Karpas-422 (cell line): ENCODE results near the gene ECD. TPM values are rescaled to one million over a fixed set of nuclear protein-coding genes. Genes with fewer than 3 reads are reported as not detected.
A peak's percentile ranks its signal among the peaks of the same experiment; 100 is the strongest.

Source experiments
- DNase-seq: peaks from one replicate; pipeline ENCODE4 v3.0.0-alpha.2; 2015
- H2AFZ ChIP-seq: fragments of 200-600 bp; sonication (generic); 2 replicates; pipeline ENCODE4 v1.6.1; 2014; ENCODE audit warnings: antibody characterized with exemption, low read length, mixed read lengths
- H3K27ac ChIP-seq: fragments of 200-600 bp; sonication (generic); 2 replicates; pipeline ENCODE4 v1.5.1; 2014; ENCODE audit warnings: mild to moderate bottlenecking, low read length, moderate library complexity
- H3K27me3 ChIP-seq: fragments of 200-600 bp; sonication (generic); 2 replicates; pipeline ENCODE4 v1.6.1; 2014; ENCODE audit warnings: low read length, mixed read lengths
- H3K36me3 ChIP-seq: fragments of 200-600 bp; sonication (generic); 2 replicates; pipeline ENCODE4 v1.6.1; 2014; ENCODE audit warnings: low read length, mixed read lengths; ENCODE audit not compliant: insufficient read depth
- H3K4me1 ChIP-seq: fragments of 200-600 bp; sonication (generic); 2 replicates; pipeline ENCODE4 v1.6.1; 2014; ENCODE audit warnings: mild to moderate bottlenecking, low read length, mixed read lengths
- H3K4me2 ChIP-seq: fragments of 200-600 bp; sonication (generic); 2 replicates; pipeline ENCODE4 v1.6.1; 2014; ENCODE audit warnings: low read length, low read depth, mild to moderate bottlenecking; ENCODE audit not compliant: poor library complexity, severe bottlenecking
- H3K4me3 ChIP-seq: fragments of 200-600 bp; sonication (generic); 2 replicates; pipeline ENCODE4 v1.5.1; 2014; ENCODE audit warnings: mild to moderate bottlenecking, antibody characterized with exemption, low read length, mixed read lengths
- H3K79me2 ChIP-seq: fragments of 200-600 bp; sonication (generic); 2 replicates; pipeline ENCODE4 v1.6.1; 2014; ENCODE audit warnings: mild to moderate bottlenecking, low read length, mixed read lengths
- H3K9ac ChIP-seq: fragments of 200-600 bp; sonication (generic); 2 replicates; pipeline ENCODE4 v1.6.0; 2014; ENCODE audit warnings: low read length
- H3K9me2 ChIP-seq: fragments of 200-600 bp; sonication (generic), shearing (Covaris generic); replicated peaks from 2 replicates; pipeline ENCODE4 v1.6.0; 2014; ENCODE audit warnings: mild to moderate bottlenecking, low read length, moderate library complexity; ENCODE audit not compliant: insufficient read depth
- H3K9me3 ChIP-seq: fragments of 300-700, 200-600 bp; sonication (generic); 2 replicates; pipeline ENCODE4 v1.6.1; 2014; ENCODE audit warnings: low read length, mixed read lengths
- H4K20me1 ChIP-seq: fragments of 200-600 bp; sonication (generic); 2 replicates; pipeline ENCODE4 v1.6.1; 2014; ENCODE audit warnings: mild to moderate bottlenecking, antibody characterized with exemption, low read length, low read depth; ENCODE audit not compliant: insufficient read depth
- small RNA-seq: library from RNA; depleted of rRNA; stranded (forward); fragments of <200 nt; gene quantifications from one replicate; pipeline ENCODE3, GENCODE V24; 2014
- total RNA-seq: library from RNA; depleted of rRNA; stranded (reverse); fragments of >200 nt; shearing (Covaris generic); gene quantifications from 2 replicates; pipeline ENCODE4 v1.2.3, GENCODE V29; 2014; ENCODE audit warnings: low replicate concordance; rRNA removed

ECD gene
- total RNA-seq, 1 experiment from 2014 or later = 36.8 TPM

DNA sequence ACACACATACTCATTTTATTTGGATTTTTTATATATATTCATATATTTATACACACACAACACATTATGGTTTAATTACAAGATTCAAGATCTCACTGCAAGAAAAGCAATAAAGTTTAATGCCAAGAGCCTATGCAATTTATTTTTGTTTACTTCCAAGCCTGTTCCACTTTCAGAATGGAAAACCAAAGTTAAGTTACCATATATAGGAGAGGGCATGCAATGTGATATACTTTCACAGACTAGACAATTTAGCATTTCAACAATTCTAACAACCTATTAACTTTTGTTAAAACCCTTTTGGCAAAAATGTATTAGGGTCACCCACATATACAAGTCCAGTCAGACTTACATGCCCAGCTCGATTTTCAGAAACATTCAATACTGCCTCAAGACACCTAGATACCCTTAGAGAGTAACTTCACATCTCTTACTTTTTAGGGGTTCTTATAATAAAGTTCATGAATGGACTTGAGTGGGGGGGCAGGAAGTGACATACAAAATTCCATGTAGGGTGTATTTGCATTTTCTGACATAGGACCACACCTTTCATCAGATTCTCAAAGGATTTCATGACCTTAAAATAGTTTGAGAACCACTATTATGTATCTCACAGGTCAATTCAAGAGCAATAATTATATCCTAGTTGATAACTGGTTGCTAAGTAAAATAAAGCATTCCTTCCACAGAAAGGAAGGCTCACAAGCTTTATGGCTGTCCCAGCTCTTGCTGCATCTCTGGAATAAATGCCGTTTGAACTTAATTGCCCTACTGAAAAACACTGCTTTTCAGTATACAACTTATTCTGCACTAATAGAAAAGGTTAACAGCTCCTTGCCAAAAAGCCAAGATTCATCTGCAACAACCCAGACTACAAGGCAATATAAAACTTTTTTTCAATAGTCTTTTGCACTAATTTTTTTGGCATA lies 73.6 kb downstream of the ECD start:
- H3K4me3 ChIP-seq = peak overlapping the region; percentile 81
- peak; percentile 61 for DNase-seq
- no peaks in the 10 kb centered on the region for H3K9me3 ChIP-seq
- peak overlapping the region; percentile 95 for H3K9ac ChIP-seq
- H3K9me2 ChIP-seq = no peaks in the 10 kb centered on the region
- H3K27ac ChIP-seq = peak overlapping the region; percentile 84
- H3K79me2 ChIP-seq = peaks cover 72% of the 10 kb centered on the region
- H3K4me1 ChIP-seq = peaks cover 44% of the 10 kb centered on the region
- H3K4me2 ChIP-seq = peak overlapping the region; percentile 91
- H4K20me1 ChIP-seq = no peaks in the 10 kb centered on the region
- no peaks in the 10 kb centered on the region for H3K27me3 ChIP-seq
- H3K36me3 ChIP-seq = 0 out of 2 replicates have a peak, but pooled peaks cover 6% of the 10 kb centered on the region
- no peak overlapping the region for H2AFZ ChIP-seq

- Histone ChIP-seq H3K4me3 (no peak overlapping the region), H3K9ac (no peak overlapping the region), H3K4me2 (no peak overlapping the region), H3K36me3 (0 out of 2 replicates have a peak, but pooled peaks cover 6% of the 10 kb centered on the region), H3K9me3 (no peaks in the 10 kb centered on the region), H4K20me1 (no peaks in the 10 kb centered on the region), H3K27ac (no peak overlapping the region), H3K4me1 (peaks cover 40% of the 10 kb centered on the region), H3K27me3 (no peaks in the 10 kb centered on the region), H3K9me2 (no peaks in the 10 kb centered on the region), H2AFZ (no peak overlapping the region), H3K79me2 (peaks cover 86% of the 10 kb centered on the region)
- no peak for DNase-seq
Observed at GRCh38 chr10:73092830-73093229, 75.0 kb downstream of the ECD start.

DNA sequence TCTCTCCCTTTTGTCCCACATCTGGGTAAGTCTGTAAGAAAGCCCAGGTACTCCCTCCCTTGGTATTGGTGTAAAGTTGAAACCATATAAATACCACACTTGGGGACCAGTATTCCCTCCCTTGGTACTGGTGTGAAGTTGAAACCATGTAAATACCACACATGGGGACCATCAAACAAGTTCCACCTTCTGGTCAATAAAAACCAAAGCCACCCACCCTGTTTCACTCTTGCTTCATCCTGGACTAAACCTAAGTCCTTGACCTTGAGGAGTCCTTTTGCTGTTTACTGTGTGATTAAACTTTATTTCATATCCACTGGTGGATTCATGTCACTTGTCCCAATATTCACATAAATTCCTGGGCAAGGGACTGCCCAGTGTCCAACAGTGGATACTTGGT lies 79.5 kb downstream of the ECD start:
- no peaks in the 10 kb centered on the region for H3K27me3 ChIP-seq
- H3K4me2 ChIP-seq = no peak overlapping the region
- peaks cover 100% of the 10 kb centered on the region for H3K79me2 ChIP-seq
- no peak overlapping the region for H3K9ac ChIP-seq
- H3K9me3 ChIP-seq = no peaks in the 10 kb centered on the region
- no peak overlapping the region for H2AFZ ChIP-seq
- H3K4me1 ChIP-seq = peaks cover 21% of the 10 kb centered on the region
- DNase-seq = no peak
- H3K27ac ChIP-seq = no peak overlapping the region
- no peaks in the 10 kb centered on the region for H4K20me1 ChIP-seq
- H3K4me3 ChIP-seq = no peak overlapping the region
- 0 out of 2 replicates have a peak, but pooled peaks cover 4% of the 10 kb centered on the region for H3K36me3 ChIP-seq
- H3K9me2 ChIP-seq = no peaks in the 10 kb centered on the region

- Histone ChIP-seq H2AFZ (no peak overlapping the region), H3K9me2 (no peaks in the 10 kb centered on the region), H3K27ac (no peak overlapping the region), H3K36me3 (0 out of 2 replicates have a peak, but pooled peaks cover 4% of the 10 kb centered on the region), H3K27me3 (no peaks in the 10 kb centered on the region), H4K20me1 (no peaks in the 10 kb centered on the region), H3K9me3 (no peaks in the 10 kb centered on the region), H3K9ac (no peak overlapping the region), H3K4me2 (no peak overlapping the region), H3K4me3 (no peak overlapping the region), H3K79me2 (peaks cover 100% of the 10 kb centered on the region), H3K4me1 (peaks cover 11% of the 10 kb centered on the region)
- DNase-seq = no peak
Observed at GRCh38 chr10:73086816-73087215, 81.0 kb downstream of the ECD start.

DNA sequence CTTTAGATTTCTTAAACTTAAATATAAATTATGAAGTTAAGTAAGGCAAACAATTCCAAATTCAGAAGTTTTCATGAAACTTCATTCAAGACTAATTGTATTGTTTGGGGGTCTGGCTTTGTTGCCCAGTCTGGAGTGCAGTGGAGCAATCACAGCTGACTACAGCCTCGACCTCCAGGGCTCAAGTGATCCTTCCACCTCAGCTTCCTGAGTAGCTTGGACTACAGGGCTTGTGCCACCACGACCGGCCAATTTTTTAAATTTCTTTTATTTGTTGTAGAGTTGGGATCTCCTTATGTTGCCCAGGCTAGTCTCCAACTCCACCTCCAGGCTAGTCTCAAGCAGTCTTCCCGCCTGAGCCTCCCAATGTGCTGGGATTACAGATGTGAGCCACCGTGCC lies 83.6 kb downstream of the ECD start:
- Histone ChIP-seq H3K79me2 (peaks cover 97% of the 10 kb centered on the region), H3K9me2 (no peaks in the 10 kb centered on the region), H3K36me3 (no peaks in the 10 kb centered on the region), H3K9me3 (no peaks in the 10 kb centered on the region), H3K27me3 (no peaks in the 10 kb centered on the region), H2AFZ (no peak overlapping the region), H3K4me2 (no peak overlapping the region), H3K4me3 (no peak overlapping the region), H3K9ac (no peak overlapping the region), H3K27ac (no peak overlapping the region), H3K4me1 (peaks cover 4% of the 10 kb centered on the region; the same call in 1 of the 2 replicates), H4K20me1 (no peaks in the 10 kb centered on the region; the same call in 1 of the 2 replicates)
- no peak for DNase-seq

Small RNA genes lying within 50 kb of the gene (small RNA-seq; reads per million reads assigned to genes)
- gene RF00019 (not detected), gene SNORA11F (0.91 reads per million, percentile 27 among the genes with 10 or more reads in this experiment)

Other genes with a start within 250 kb of the ECD start
- not detected in 2 replicates for gene PLA2G12B, start 213.2 kb downstream of the ECD start, total RNA-seq
- gene P4HA1, start 71.1 kb downstream of the ECD start, total RNA-seq = 71.2 and 107 TPM in 2 replicates
- 1.3 and 2.7 TPM in 2 replicates for gene NUDT13, start 57.6 kb downstream of the ECD start, total RNA-seq
- gene FAM149B1, start 111 bp upstream of the ECD start, total RNA-seq = 18.7 and 31.5 TPM in 2 replicates
- 31.7 and 44.1 TPM in 2 replicates for gene DNAJC9, start 79.2 kb upstream of the ECD start, total RNA-seq
- gene MRPS16, start 84.6 kb upstream of the ECD start, total RNA-seq = 78.2 and 88.2 TPM in 2 replicates
- gene CFAP70, start 190.9 kb upstream of the ECD start, total RNA-seq = 14.2 and 14.4 TPM in 2 replicates
- 56.2 and 90.9 TPM in 2 replicates for gene ANXA7, start 246.1 kb upstream of the ECD start, total RNA-seq